K562 (cell line): ENCODE measurements around the gene GLP2R.

Experiments used
- CHD2 ChIP-seq: IDR thresholded peaks from 2 replicates; pipeline ENCODE4 v1.6.1; 2011; ENCODE audit warnings: low read depth, low read length
- CTCF ChIP-seq, 3 experiments: IDR thresholded peaks in 2 of 3; conservative IDR thresholded peaks in 1 of 3; 2 replicates each; pipeline ENCODE4 v1.5.1; 2011 to 2012; ENCODE audit warnings: low read length in 3 of 3, mild to moderate bottlenecking in 3 of 3, control low read depth in 2 of 3, improper control_type of control experiment in 1 of 3, inconsistent platforms in 1 of 3, low read depth in 1 of 3, mixed read lengths in 1 of 3, moderate library complexity in 1 of 3; ENCODE audit not compliant: insufficient read depth in 2 of 3
- FOXA1 ChIP-seq: fragments of 450-650 bp; IDR thresholded peaks from 2 replicates; pipeline ENCODE4 v1.6.1; 2016; ENCODE audit warnings: mild to moderate bottlenecking, borderline replicate concordance
- IRF1 ChIP-seq: sonication (generic); formaldehyde crosslinking; IDR thresholded peaks from 2 replicates; pipeline ENCODE4 v1.8.0; 2022; ENCODE audit warnings: missing genetic modification reagents, mild to moderate bottlenecking, borderline replicate concordance
- PATZ1 ChIP-seq: fragments of 250-450 bp; sonication (Bioruptor Pico); IDR thresholded peaks from 2 replicates; pipeline ENCODE4 v1.5.0; 2020; ENCODE audit warnings: mild to moderate bottlenecking, borderline replicate concordance
- POLR2A ChIP-seq: fragments of 450-650 bp; conservative IDR thresholded peaks from 2 replicates; pipeline ENCODE4 v1.6.1; 2016
- SPI1 ChIP-seq: IDR thresholded peaks from 2 replicates; pipeline ENCODE4 v1.6.1; 2011; ENCODE audit warnings: low read depth, low read length, control low read depth, borderline replicate concordance
- YY1 ChIP-seq, 3 experiments: IDR thresholded peaks; 2 replicates each; pipeline ENCODE4 v1.6.1; 2011; ENCODE audit warnings: low read length in 2 of 3, mild to moderate bottlenecking in 2 of 3, moderate library complexity in 2 of 3, borderline replicate concordance in 1 of 3, control low read depth in 1 of 3, low read depth in 1 of 3; ENCODE audit not compliant: insufficient read depth in 3 of 3, insufficient replicate concordance in 2 of 3, control insufficient read depth in 1 of 3, insufficient read length in 1 of 3; ENCODE audit errors: extremely low read depth in 1 of 3

- TF ChIP-seq PATZ1 (CRISPR knock-in tag) (no peak), CTCF (IDR thresholded peaks at IDR 0.05 in 2 of 3, conservative IDR thresholded peaks at IDR 0.05 in 1 of 3; ENCODE audit: insufficient read depth in 2 of 3, low read depth in 1 of 3, low read length in 3 of 3) (no peak), POLR2A (no peak), IRF1 (CRISPR knock-in tag) (no peak), CHD2 (no peak), YY1 (IDR thresholded peaks at IDR 0.05; ENCODE audit: borderline replicate concordance in 1 of 3, control insufficient read depth in 1 of 3, extremely low read depth in 1 of 3, insufficient read depth in 3 of 3, insufficient read length in 1 of 3, insufficient replicate concordance in 2 of 3, low read depth in 1 of 3, low read length in 2 of 3) (no peak), SPI1 (no peak), FOXA1 (no peak)
These were observed 111.6 kb downstream of the GLP2R start for GRCh38 chr17:9937241-9937761.
